HUES48 (cell line): ENCODE results near the gene SMCO2.

ENCODE experiments used
- H3K27ac ChIP-seq: one replicate; pipeline ENCODE4 v1.7.0; 2013; ENCODE audit warnings: low read depth, low read length, inconsistent platforms
- H3K27me3 ChIP-seq: 2 replicates; pipeline ENCODE4 v1.6.1; 2013; ENCODE audit warnings: mild to moderate bottlenecking, low read length; ENCODE audit not compliant: control insufficient read depth, insufficient read depth
- H3K36me3 ChIP-seq: 2 replicates; pipeline ENCODE4 v1.6.1; 2013; ENCODE audit warnings: low read length; ENCODE audit not compliant: control insufficient read depth, insufficient read depth
- H3K4me1 ChIP-seq: 2 replicates; pipeline ENCODE4 v1.6.1; 2013; ENCODE audit warnings: mild to moderate bottlenecking, low read length; ENCODE audit not compliant: control insufficient read depth, insufficient read depth
- H3K4me3 ChIP-seq: 2 replicates; pipeline ENCODE4 v1.5.1; 2013; ENCODE audit warnings: mild to moderate bottlenecking, low read depth, low read length
- H3K9ac ChIP-seq: 2 replicates; pipeline ENCODE4 v1.6.1; 2013; ENCODE audit warnings: mild to moderate bottlenecking, low read depth, low read length, moderate library complexity
- H3K9me3 ChIP-seq: 2 replicates; pipeline ENCODE4 v1.6.1; 2013; ENCODE audit warnings: low read length; ENCODE audit not compliant: control insufficient read depth, insufficient read depth

Gene SMCO2

GRCh38 chr12:27524839-27525753 lies 78.6 kb downstream of the SMCO2 start:
- H3K9me3 ChIP-seq = no peaks in the 10 kb centered on the region
- H3K27ac ChIP-seq = no peak overlapping the region
- no peak overlapping the region; the same call in 1 of the 2 replicates for H3K9ac ChIP-seq
- H3K4me3 ChIP-seq = peak overlapping the region; percentile 97
- no peaks in the 10 kb centered on the region for H3K36me3 ChIP-seq
- peaks cover 10% of the 10 kb centered on the region for H3K27me3 ChIP-seq
- H3K4me1 ChIP-seq = peaks cover 23% of the 10 kb centered on the region

- Histone ChIP-seq H3K4me3 (no peak overlapping the region), H3K27me3 (peaks cover 10% of the 10 kb centered on the region), H3K27ac (no peak overlapping the region), H3K9me3 (no peaks in the 10 kb centered on the region), H3K9ac (no peak overlapping the region), H3K36me3 (no peaks in the 10 kb centered on the region), H3K4me1 (peaks cover 17% of the 10 kb centered on the region)
These were observed 81.0 kb downstream of the SMCO2 start for GRCh38 chr12:27527512-27527911.

GRCh38 chr12:27528788-27529187 lies 82.3 kb downstream of the SMCO2 start:
- H3K36me3 ChIP-seq = no peaks in the 10 kb centered on the region
- no peak overlapping the region for H3K9ac ChIP-seq
- peaks cover 12% of the 10 kb centered on the region for H3K4me1 ChIP-seq
- H3K9me3 ChIP-seq = no peaks in the 10 kb centered on the region
- no peak overlapping the region for H3K4me3 ChIP-seq
- no peak overlapping the region for H3K27ac ChIP-seq
- peaks cover 10% of the 10 kb centered on the region for H3K27me3 ChIP-seq

DNA sequence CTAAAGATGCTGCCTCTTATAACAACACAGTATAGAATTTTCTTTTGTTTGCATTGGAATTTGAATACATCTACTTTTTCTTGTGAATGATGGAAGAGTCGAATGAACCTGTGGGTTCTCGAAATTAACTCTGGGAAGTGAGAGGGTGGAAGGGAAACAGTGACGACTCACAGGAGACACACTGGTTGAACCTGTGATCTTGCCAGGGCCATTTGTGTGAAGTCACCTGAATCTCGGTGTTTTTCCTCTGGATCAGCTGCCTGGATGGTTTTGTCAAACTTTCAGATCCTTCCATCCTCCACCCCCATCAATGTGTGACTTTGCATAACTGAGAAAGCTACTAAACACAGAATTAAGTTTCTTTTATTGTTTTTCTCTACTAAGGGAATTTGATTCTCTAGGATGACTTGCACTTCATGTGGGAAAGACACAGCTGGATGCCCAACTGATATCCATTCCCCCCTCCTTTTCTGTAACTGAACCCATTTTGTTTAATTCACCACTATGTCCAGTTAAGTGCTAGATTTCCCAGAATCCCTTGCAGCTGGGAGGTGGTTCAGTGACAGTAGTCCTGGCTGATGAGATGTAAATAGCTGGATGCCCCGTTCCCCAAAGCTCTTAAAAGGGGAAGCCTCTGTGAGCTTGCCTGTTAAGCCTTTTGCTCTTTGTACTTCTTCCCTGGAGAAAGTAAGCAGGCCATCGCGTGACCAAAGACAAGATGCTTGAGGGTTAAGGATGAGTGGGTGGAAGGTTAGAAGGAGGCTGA lies 83.8 kb downstream of the SMCO2 start:
- no peak overlapping the region for H3K27ac ChIP-seq
- H3K9me3 ChIP-seq = no peaks in the 10 kb centered on the region
- H3K4me3 ChIP-seq = no peak overlapping the region
- H3K4me1 ChIP-seq = peaks cover 12% of the 10 kb centered on the region
- no peaks in the 10 kb centered on the region for H3K36me3 ChIP-seq
- H3K9ac ChIP-seq = no peak overlapping the region
- peaks cover 10% of the 10 kb centered on the region for H3K27me3 ChIP-seq

- peaks cover 6% of the 10 kb centered on the region for H3K4me1 ChIP-seq
- H3K4me3 ChIP-seq = no peak overlapping the region
- H3K9me3 ChIP-seq = no peaks in the 10 kb centered on the region
- no peak overlapping the region for H3K9ac ChIP-seq
- H3K36me3 ChIP-seq = no peaks in the 10 kb centered on the region
- no peaks in the 10 kb centered on the region for H3K27me3 ChIP-seq
- no peak overlapping the region for H3K27ac ChIP-seq
These were observed 85.4 kb downstream of the SMCO2 start for GRCh38 chr12:27531896-27532295.

DNA sequence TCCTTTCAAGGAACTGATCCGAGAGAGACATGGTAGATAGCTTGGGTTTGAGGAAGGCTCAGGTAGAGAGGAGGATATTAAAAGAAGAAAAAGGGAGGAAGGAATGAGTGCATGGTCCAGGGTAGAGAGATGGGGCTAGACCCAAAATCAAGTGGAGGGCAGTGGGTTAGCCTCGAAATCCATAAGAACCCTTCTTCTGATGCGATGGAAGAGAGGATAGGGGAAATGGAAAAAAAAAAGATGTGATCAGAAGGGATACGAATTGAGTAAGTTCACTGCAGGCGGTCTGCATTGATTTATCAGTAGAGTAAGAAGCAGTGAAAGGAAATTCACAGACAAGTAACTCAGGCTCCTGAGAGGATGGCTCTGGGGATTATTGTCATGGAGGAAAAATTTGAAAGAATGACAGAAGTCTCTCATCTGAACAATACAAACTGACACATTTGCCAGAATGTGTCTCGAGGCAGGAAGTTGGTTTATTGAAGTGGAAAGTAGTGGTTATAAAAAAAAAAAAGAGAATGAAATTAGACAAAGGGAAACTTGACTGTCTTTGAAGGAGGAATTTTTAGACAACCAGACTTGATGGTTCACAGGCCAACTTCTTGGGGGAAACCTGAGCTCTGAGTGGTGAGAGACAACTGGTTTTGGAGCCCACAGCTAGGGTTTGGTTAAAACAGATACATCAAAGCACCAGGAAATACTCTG lies 87.7 kb downstream of the SMCO2 start:
- no peak overlapping the region for H3K9ac ChIP-seq
- no peak overlapping the region for H3K4me3 ChIP-seq
- H3K36me3 ChIP-seq = no peaks in the 10 kb centered on the region
- H3K4me1 ChIP-seq = peaks cover 6% of the 10 kb centered on the region
- no peak overlapping the region for H3K27ac ChIP-seq
- H3K27me3 ChIP-seq = no peaks in the 10 kb centered on the region
- H3K9me3 ChIP-seq = no peaks in the 10 kb centered on the region

- no peak overlapping the region for H3K4me3 ChIP-seq
- no peak overlapping the region for H3K9ac ChIP-seq
- no peaks in the 10 kb centered on the region for H3K36me3 ChIP-seq
- H3K27ac ChIP-seq = no peak overlapping the region
- peaks cover 6% of the 10 kb centered on the region for H3K4me1 ChIP-seq
- no peaks in the 10 kb centered on the region for H3K9me3 ChIP-seq
- H3K27me3 ChIP-seq = no peaks in the 10 kb centered on the region
These were observed 88.2 kb downstream of the SMCO2 start for GRCh38 chr12:27534765-27535161.

DNA sequence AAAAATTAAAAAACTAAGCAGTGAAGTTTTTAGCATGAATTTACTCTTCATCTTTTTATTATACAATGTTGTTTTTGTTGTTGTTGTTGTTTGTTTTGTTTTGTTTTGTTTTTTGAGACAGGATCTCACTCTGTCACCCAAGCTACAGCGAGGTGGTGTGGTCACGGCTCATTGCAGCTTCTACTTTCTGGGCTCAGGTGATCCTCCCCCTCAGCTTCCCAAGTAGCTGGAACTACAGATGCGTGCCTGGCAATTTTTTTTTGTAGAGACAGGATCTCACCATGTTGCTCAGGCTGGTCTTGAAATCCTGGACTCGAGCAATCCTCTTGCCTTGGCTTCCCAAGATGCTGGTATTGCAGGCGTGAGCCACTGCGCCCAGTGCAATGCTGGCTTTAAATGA lies 88.8 kb downstream of the SMCO2 start:
- no peak overlapping the region for H3K9ac ChIP-seq
- H3K27ac ChIP-seq = no peak overlapping the region

DNA sequence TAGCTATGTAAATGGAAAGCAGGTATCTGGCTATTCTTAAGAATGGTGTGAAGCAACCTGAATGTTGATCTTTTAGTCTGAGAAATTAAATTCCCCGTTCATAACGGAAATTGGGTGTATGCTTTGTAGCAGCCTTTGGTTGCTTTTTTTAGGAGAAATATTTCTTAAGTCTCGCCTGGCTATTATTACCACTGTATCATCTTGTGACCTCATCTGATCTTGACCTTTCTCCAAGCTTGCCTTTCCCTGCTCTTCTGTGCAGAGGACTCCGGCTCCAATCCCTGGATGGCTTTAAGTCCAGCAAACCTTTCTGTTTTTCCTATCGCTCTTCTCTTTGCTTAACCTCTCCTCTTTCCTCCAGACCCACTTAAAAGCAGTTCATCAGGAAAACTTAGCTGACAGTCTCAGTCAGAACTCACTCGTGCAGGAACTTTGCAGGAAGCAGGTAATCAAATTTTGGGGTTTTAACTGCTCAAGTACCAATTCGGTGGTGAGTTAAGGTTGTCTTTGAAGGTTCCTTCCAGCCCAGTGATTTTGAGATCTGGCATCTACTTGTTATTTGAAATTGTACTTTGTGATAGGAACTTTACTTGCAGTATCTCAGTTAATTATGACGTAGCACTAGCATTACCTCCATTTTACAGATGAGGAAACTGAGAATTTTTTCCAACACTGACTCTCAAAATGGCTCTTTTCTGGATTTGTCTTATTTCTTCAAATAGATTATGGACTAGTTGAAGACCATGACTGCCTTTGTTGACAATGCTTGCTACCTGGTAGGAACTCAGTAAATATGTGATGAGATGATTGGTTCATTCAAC lies 91.5 kb downstream of the SMCO2 start:
- Histone ChIP-seq H3K36me3 (no peaks in the 10 kb centered on the region), H3K27ac (no peak overlapping the region), H3K4me1 (peaks cover 17% of the 10 kb centered on the region), H3K4me3 (no peak overlapping the region), H3K9ac (no peak overlapping the region), H3K9me3 (no peaks in the 10 kb centered on the region), H3K27me3 (no peaks in the 10 kb centered on the region)

More for the DNA sequence above, 88.8 kb downstream of the SMCO2 start:
- no peak overlapping the region for H3K4me3 ChIP-seq
- no peaks in the 10 kb centered on the region for H3K27me3 ChIP-seq
- no peaks in the 10 kb centered on the region for H3K9me3 ChIP-seq
- peaks cover 3% of the 10 kb centered on the region for H3K4me1 ChIP-seq
- H3K36me3 ChIP-seq = no peaks in the 10 kb centered on the region

- Histone ChIP-seq H3K9me3 (no peaks in the 10 kb centered on the region), H3K4me3 (no peak overlapping the region), H3K4me1 (peaks cover 17% of the 10 kb centered on the region), H3K9ac (no peak overlapping the region), H3K27ac (no peak overlapping the region), H3K36me3 (no peaks in the 10 kb centered on the region), H3K27me3 (no peaks in the 10 kb centered on the region)
These were observed 92.7 kb downstream of the SMCO2 start for GRCh38 chr12:27539191-27539631.
